ENCODE measurements around the gene EDN3.

DNA sequence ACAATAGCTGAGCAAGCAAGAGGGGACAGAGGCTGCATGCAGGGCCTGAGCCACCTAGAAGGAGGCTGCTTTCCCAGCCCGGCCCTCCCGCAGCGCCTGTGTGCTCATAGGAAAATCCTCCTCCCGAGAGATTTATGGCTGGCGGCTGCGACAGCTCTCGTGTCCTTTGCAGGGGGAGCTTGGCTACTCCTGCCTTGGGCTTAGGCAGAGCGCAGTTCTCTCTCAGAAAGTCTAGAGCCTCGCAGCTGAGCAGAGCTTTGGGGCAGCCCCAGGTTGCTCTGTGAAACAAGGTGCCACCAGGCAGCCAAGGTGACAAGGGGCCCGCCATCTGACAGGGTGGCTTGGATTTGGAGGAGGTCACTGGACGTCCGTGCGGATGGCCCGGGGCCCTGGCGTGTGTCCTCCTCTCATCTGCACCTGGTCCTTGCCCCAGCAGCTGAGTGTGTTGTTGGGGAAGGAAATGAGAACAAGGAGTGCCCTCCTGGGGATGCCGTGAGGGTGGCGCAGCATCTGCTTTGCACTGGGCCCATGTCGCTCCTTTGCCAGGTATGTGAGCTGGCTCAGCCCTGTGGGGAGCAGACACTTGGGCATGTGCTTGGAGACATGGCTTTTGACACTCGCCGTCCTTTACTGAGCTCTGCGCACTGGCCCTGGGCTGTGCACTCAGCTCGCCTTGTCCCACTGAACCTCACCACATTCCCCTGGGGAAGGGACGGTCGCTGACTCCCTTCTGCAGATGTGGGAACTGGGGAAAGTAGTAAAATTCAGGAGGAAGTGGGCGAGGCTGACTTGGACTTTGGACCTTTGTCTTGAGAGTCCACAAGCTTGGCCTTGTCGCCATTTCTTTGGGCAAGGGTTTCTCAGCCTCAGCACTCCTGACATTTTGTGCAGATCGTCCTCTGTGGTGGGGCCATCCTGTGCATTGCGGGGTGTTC lies 41.9 kb downstream of the EDN3 start:
- TF ChIP-seq POLR2A (IDR thresholded peaks at IDR 0.05): no peak
- TF ChIP-seq, protein P1, sequence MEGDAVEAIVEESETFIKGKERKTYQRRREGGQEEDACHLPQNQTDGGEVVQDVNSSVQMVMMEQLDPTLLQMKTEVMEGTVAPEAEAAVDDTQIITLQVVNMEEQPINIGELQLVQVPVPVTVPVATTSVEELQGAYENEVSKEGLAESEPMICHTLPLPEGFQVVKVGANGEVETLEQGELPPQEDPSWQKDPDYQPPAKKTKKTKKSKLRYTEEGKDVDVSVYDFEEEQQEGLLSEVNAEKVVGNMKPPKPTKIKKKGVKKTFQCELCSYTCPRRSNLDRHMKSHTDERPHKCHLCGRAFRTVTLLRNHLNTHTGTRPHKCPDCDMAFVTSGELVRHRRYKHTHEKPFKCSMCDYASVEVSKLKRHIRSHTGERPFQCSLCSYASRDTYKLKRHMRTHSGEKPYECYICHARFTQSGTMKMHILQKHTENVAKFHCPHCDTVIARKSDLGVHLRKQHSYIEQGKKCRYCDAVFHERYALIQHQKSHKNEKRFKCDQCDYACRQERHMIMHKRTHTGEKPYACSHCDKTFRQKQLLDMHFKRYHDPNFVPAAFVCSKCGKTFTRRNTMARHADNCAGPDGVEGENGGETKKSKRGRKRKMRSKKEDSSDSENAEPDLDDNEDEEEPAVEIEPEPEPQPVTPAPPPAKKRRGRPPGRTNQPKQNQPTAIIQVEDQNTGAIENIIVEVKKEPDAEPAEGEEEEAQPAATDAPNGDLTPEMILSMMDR (IDR thresholded peaks at IDR 0.05): no peak
- no peak for TF ChIP-seq EP300 (IDR thresholded peaks at IDR 0.05)

Measured in upper lobe of left lung (tissue), 4 donors.